ENCODE results near the gene GRAMD2B. TPM values are rescaled to one million over a fixed set of nuclear protein-coding genes. Genes with fewer than 3 reads are reported as not detected.
"Not testable (repeated sequence)": the region's sequence is repeated elsewhere in the genome, so short reads cannot be mapped to it uniquely, and the experiment has no call there.

GRAMD2B gene
- total RNA-seq: 1 to 10 TPM; 9.5 to 9.6 TPM

- ATAC-seq (peak; percentile 84 to 92), DNase-seq (ENCODE audit: low spot score in 2 of 2) (peak; percentile 63 to 72)
- Mint-ChIP-seq H3K36me3 (peaks cover 0 to 6% of the 10 kb centered on the region in 2 donors), H3K9me3 (peaks cover 0 to 6% of the 10 kb centered on the region in 2 donors), H3K27ac (peak within 1 kb of the TSS; percentile 84 to 94)
Observed at GRCh38 chr5:126422994-126423788, at the start of gene GRAMD2B. TSS of gene GRAMD2B (plus strand) at chr5:126423409. CDS start at chr5:126423607, 198 bp downstream.

- no peak overlapping the region for H3K27ac Mint-ChIP-seq
- H3K9me3 Mint-ChIP-seq: no peaks in the 10 kb centered on the region
- ATAC-seq (no peak), DNase-seq (ENCODE audit: low spot score in 2 of 2) (no peak)
- no peaks in the 10 kb centered on the region for H3K36me3 Mint-ChIP-seq
Observed at GRCh38 chr5:126374109-126374416, 49.1 kb upstream of the GRAMD2B start.

- Mint-ChIP-seq H3K27ac (no peak overlapping the region), H3K9me3 (no peaks in the 10 kb centered on the region), H3K36me3 (no peaks in the 10 kb centered on the region)
- ATAC-seq: no peak
- no peak for DNase-seq (ENCODE audit: low spot score in 2 of 2)
Observed at GRCh38 chr5:126376443-126376842, 46.8 kb upstream of the GRAMD2B start.

GRCh38 chr5:126377424-126377823, 45.8 kb upstream of the GRAMD2B start:
- ATAC-seq (no peak), DNase-seq (ENCODE audit: low spot score in 2 of 2) (no peak)
- Mint-ChIP-seq H3K27ac (no peak overlapping the region), H3K36me3 (peaks cover 0 to 4% of the 10 kb centered on the region in 2 donors), H3K9me3 (peaks cover 3 to 4% of the 10 kb centered on the region in 2 donors)

GRCh38 chr5:126380316-126380715, 42.9 kb upstream of the GRAMD2B start:
- not testable (repeated sequence) for DNase-seq (ENCODE audit: low spot score in 2 of 2); H3K9me3 Mint-ChIP-seq; ATAC-seq; H3K36me3 Mint-ChIP-seq; H3K27ac Mint-ChIP-seq

GRCh38 chr5:126383246-126383645, 40.0 kb upstream of the GRAMD2B start:
- H3K27ac Mint-ChIP-seq: no peak overlapping the region
- DNase-seq (ENCODE audit: low spot score in 2 of 2): no peak
- H3K36me3 Mint-ChIP-seq: peaks cover 0 to 6% of the 10 kb centered on the region in 2 donors

GRCh38 chr5:126383776-126384175, 39.4 kb upstream of the GRAMD2B start:
- peaks cover 4 to 5% of the 10 kb centered on the region in 2 donors for H3K9me3 Mint-ChIP-seq
- no peak overlapping the region for H3K27ac Mint-ChIP-seq
- H3K36me3 Mint-ChIP-seq: peaks cover 0 to 6% of the 10 kb centered on the region in 2 donors
- DNase-seq (ENCODE audit: low spot score in 2 of 2) (no peak), ATAC-seq (no peak)

More at GRCh38 chr5:126383246-126383645, 40.0 kb upstream of the GRAMD2B start:
- H3K9me3 Mint-ChIP-seq: peaks cover 4 to 5% of the 10 kb centered on the region in 2 donors
- ATAC-seq: no peak

- Mint-ChIP-seq H3K36me3 (peaks cover 0 to 6% of the 10 kb centered on the region in 2 donors), H3K9me3 (peaks cover 4 to 5% of the 10 kb centered on the region in 2 donors), H3K27ac (no peak overlapping the region)
- no peak for DNase-seq (ENCODE audit: low spot score in 2 of 2)
- no peak for ATAC-seq
Observed at GRCh38 chr5:126384985-126385384, 38.2 kb upstream of the GRAMD2B start.

- H3K9me3 Mint-ChIP-seq: peaks cover 4 to 5% of the 10 kb centered on the region in 2 donors
- DNase-seq (ENCODE audit: low spot score in 2 of 2) (no peak), ATAC-seq (no peak)
- no peak overlapping the region for H3K27ac Mint-ChIP-seq
- peaks cover 0 to 6% of the 10 kb centered on the region in 2 donors for H3K36me3 Mint-ChIP-seq
Observed at GRCh38 chr5:126385524-126386502, 37.4 kb upstream of the GRAMD2B start.

GRCh38 chr5:126389179-126389578, 34.0 kb upstream of the GRAMD2B start:
- no peak overlapping the region for H3K27ac Mint-ChIP-seq
- no peaks in the 10 kb centered on the region for H3K9me3 Mint-ChIP-seq

GRCh38 chr5:126390051-126390450, 33.2 kb upstream of the GRAMD2B start:
- no peaks in the 10 kb centered on the region for H3K9me3 Mint-ChIP-seq
- no peak overlapping the region for H3K27ac Mint-ChIP-seq
- ATAC-seq (no peak), DNase-seq (ENCODE audit: low spot score in 2 of 2) (no peak)
- no peaks in the 10 kb centered on the region for H3K36me3 Mint-ChIP-seq

More at GRCh38 chr5:126389179-126389578, 34.0 kb upstream of the GRAMD2B start:
- H3K36me3 Mint-ChIP-seq: no peaks in the 10 kb centered on the region
- ATAC-seq (no peak), DNase-seq (ENCODE audit: low spot score in 2 of 2) (no peak)

GRCh38 chr5:126391386-126391785, 31.8 kb upstream of the GRAMD2B start:
- no peak overlapping the region for H3K27ac Mint-ChIP-seq
- H3K36me3 Mint-ChIP-seq: no peaks in the 10 kb centered on the region
- ATAC-seq (no peak), DNase-seq (ENCODE audit: low spot score in 2 of 2) (no peak)
- no peaks in the 10 kb centered on the region for H3K9me3 Mint-ChIP-seq

- DNase-seq (ENCODE audit: low spot score in 2 of 2) (no peak), ATAC-seq (no peak)
- Mint-ChIP-seq H3K27ac (no peak overlapping the region), H3K36me3 (peaks cover 3 to 5% of the 10 kb centered on the region in 2 donors), H3K9me3 (peaks cover 3 to 11% of the 10 kb centered on the region in 2 donors)
Observed at GRCh38 chr5:126394211-126394788, 28.9 kb upstream of the GRAMD2B start.

GRCh38 chr5:126395198-126395597, 28.0 kb upstream of the GRAMD2B start:
- Mint-ChIP-seq H3K9me3 (peaks cover 11 to 19% of the 10 kb centered on the region in 2 donors), H3K36me3 (peaks cover 10 to 11% of the 10 kb centered on the region in 2 donors), H3K27ac (no peak overlapping the region)
- ATAC-seq: no peak
- no peak for DNase-seq (ENCODE audit: low spot score in 2 of 2)

GRCh38 chr5:126395605-126396004, 27.6 kb upstream of the GRAMD2B start:
- H3K36me3 Mint-ChIP-seq: peaks cover 11 to 12% of the 10 kb centered on the region in 2 donors
- ATAC-seq (no peak), DNase-seq (ENCODE audit: low spot score in 2 of 2) (no peak)
- no peak overlapping the region for H3K27ac Mint-ChIP-seq
- H3K9me3 Mint-ChIP-seq: peaks cover 12 to 21% of the 10 kb centered on the region in 2 donors

- H3K27ac Mint-ChIP-seq; ATAC-seq; DNase-seq (ENCODE audit: low spot score in 2 of 2): not testable (repeated sequence)
- Mint-ChIP-seq H3K36me3 (peaks cover 16% of the 10 kb centered on the region in 2 donors), H3K9me3 (peaks cover 23 to 27% of the 10 kb centered on the region in 2 donors)
Observed at GRCh38 chr5:126396721-126397120, 26.5 kb upstream of the GRAMD2B start.

All from activated naive CD4-positive, alpha-beta T cell treated with anti-CD3 and anti-CD28 coated beads, Interleukin-2, amount 50 U/mL, for 72 hours (primary cell).